Activated gamma-delta T cell treated with Interleukin-2 at 50 U/mL for 16 hours (primary cell): ENCODE measurements around the gene OR51B2.
"Not testable (repeated sequence)": the region's sequence is repeated elsewhere in the genome, so short reads cannot be mapped to it uniquely, and the experiment has no call there.

Experiments
- DNase-seq: peaks from one replicate; pipeline ENCODE4 v3.0.0-alpha.2; 2020

Gene OR51B2, protein sequence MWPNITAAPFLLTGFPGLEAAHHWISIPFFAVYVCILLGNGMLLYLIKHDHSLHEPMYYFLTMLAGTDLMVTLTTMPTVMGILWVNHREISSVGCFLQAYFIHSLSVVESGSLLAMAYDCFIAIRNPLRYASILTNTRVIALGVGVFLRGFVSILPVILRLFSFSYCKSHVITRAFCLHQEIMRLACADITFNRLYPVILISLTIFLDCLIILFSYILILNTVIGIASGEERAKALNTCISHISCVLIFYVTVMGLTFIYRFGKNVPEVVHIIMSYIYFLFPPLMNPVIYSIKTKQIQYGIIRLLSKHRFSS

DNA sequence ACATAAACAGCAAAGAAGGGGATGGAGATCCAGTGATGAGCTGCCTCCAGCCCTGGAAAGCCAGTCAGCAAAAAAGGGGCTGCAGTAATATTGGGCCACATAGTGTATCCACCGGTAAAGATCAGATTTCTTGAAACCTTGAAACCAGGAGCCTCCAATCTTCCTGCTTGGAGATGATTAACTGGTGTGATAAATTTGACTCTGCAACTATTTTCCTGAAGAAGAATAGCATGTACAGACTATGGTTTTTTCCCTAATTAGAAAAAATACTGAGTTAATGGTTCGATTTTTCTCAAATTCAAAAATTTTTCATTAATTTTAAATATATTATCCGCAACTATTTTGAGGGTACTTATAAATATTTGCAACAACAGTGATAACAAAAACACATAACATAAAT, at the start of gene OR51B2:
TSS of gene OR51B2 (minus strand) at position 101 of the 400 bp plus-strand sequence. CDS start at position 101, 0 bp downstream.
- DNase-seq: no peak

DNA sequence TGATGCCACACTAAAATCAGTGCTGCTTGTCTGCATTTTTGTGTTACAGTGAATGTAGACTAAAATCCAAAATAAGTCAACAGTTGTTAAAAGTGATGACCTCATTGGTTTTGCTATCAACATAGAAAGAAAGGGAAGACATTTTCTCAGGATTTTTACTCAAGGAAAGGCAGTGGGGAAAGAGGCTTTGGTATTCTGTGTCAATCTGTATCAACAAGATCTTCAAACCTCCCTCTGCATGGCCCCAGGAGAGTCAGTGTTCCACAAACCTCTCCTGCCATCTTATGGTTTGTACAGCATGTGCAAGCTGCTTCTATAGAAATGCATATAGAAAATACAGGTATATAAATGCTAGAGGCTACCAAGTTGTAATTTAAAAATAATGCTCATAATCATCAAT, 45.7 kb upstream of the OR51B2 start:
- no peak for DNase-seq

DNA sequence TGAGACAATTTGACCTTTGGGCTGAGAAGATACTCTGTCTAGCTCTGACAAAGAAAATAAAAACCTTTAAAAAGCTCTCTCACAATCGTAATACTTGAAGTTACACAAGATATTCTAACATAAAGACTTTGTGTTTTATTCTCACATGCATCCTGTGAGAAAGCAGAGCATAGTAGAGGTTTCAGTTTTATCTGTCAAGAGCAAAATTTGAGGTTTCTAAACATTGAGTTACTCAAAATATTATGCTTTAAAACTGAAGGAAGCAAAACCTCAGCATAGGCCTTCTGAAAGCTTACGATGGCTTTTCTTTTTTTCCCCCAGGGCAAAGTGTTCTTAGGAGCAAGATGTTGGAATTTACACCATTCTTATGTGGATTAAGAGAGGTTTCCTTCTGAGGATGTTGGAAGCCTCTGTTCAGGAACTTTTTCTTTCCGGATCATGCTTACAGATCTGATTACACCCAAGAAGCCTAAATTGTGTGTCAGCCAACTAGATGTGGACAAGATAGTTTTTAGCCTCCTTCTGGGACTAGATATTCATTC, 44.5 kb upstream of the OR51B2 start:
- DNase-seq: no peak

DNA sequence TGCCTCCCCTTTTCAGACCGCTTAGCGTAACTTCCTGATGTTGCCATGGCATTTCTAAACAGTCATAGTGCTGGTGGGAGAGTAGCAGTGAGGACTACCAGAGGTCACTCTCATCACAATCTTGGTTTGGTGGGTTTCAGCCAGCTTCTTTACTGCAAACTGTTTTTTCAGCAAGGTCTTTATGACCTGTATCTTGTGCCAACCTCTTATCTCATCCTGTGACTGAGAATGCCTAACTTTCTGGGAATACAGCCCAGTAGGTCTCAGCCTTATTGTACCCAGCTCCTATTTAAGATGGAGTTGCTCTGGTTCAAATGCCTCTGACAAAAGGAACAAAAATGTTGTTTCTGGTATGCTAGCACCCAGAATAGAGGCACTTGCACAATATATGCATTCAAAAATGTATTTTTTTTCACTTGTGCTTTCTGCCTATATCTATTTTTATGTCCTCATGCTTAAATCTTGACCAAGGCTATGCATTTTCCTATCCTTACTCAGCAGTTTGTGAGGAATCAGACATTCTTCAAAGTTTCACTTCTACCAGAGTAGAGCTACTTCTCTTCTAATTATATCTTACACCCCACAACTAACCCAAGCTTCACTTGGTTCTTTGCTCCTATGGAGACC, 43.5 kb upstream of the OR51B2 start:
- DNase-seq: no peak

DNA sequence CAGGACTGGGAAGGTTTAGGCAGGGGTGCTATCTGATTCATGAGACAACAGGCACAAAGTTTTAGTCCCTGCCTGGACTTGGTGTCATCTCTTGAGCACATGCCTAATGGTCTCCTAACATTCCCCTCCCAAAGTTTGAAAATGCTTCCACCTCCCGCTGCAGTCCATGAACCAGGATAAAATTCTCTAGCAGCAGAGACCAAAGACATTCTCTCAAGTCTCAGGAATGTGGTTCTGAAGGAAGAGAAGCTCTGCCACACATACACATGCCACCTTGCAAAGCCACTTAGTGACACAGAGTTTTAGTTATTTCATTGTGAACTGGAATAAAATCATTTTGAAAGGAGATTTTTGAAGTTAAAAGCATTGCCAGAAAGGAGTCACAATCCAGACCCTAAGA, 42.8 kb upstream of the OR51B2 start:
- no peak for DNase-seq

DNA sequence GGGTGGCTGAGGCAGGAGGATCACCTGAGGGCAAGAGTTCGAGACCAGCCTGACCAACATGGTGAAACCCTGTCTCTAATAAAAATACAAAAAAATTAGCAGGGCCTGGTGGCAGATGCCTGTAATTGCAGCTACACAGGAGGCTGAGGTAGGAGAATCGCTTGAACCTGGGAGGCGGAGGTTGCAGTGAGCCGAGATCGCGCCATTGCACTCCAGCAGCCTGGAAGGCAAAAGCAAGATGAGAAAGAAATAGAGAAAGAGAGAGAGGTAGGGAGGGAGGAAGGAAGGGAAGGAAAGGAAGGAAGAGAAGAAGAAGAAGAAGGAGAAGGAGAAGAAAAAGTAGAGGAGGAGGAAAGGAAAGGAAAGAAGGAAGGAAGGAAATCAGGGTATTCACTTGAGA, 42.3 kb upstream of the OR51B2 start:
- DNase-seq: not testable (repeated sequence)

DNA sequence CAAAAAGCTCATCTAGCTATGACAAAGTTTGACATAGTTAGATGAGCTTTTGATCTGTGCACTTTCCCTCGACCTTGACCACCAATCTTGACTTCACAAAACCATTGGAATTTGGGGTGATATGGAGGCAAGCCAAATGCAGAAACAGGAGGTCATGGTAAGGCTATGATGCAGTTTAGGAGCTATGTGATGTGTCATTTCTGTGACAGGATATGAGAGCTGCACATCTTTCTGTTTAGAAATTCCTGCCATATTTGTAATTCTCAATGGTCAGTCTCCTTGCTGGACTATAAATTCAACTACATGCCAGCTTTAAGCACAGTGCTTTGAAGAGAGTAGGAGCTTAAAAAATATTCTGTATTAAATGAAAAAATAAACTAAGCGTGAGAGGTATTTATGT, 40.1 kb upstream of the OR51B2 start:
- no peak for DNase-seq

DNA sequence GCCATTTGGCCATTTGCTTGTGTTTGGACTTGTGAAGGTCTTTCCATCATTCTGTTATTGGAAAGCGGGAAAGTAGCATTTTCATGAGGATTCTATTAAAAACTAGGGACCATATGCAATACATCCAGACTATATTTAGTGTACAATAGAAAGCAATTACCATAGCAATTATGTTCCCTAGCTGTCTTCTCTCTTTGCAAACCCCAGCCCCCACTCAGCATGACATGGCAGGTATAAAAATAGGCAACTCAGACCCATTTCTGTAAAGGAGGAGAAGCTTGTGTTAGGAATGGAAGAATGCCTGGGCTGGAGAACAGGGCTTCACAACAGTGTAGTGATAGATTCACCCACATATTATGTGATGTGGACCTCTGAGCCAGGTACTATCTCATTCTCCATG, 39.6 kb upstream of the OR51B2 start:
- no peak for DNase-seq

DNA sequence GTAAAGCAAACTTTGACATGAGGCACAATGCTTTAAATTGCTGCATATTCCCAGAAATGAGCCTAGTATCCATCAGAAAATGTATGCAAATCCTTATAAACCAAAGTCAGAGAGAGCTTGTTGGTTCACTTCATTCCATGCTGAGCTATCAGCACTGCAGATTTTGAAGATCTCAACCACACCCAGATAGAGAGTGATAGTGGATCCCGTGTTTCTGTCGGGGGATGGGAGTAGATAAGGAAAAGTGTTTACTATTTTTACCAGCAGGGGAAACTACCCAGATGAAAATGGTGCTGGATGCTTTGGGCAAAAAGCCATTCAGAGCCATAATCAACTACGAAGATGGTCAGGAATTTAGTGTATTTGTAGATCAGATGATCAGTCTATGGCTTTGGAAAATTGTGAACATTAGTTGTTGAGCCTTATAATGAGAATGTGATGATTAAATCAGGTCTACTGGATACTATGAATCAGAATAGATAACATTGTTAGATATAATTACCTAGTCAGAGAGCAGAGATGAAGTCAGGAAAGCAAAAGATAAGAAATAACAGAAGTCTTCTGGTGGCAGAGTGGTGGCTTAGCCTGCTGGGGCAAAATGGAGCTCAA, 38.0 kb upstream of the OR51B2 start:
- DNase-seq: no peak

DNA sequence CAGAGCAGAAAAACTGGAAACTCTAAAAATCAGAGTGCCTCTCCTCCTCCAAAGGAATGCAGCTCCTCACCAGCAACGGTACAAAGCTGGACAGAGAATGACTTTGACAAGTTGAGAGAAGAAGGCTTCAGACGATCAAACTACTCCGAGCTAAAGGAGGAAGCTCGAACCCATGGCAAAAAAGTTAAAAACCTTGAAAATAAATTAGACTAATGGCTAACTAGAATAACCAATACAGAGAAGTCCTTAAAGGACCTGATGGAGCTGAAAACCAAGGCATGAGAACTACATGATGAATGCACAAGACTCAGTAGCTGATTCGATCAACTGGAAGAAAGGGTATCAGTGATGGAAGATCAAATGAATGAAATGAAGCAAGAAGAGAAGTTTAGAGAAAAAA, 31.9 kb upstream of the OR51B2 start:
- DNase-seq: not testable (repeated sequence)

DNA sequence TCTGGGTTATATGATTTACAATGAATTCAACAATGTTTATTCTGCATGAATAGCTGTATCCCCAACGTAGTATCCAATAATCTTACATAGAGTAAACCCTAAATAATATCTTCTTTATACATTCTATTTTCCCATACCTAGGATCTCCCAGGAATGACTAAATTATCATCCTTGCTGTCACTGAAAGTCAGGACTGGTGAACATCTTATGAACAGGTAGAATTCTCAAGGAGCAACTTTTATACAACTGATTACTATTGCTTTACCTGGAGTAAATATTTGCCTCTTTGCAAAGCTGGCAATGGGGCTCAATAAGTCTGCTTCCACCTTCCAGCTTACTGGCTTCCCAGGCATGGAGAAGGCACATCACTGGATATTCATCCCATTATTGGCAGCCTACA, 27.1 kb upstream of the OR51B2 start, which contains the start of gene OR51B6:
TSS of gene OR51B6 (plus strand) at position 301 of the 400 bp plus-strand sequence. CDS start at position 301, 0 bp downstream.
- DNase-seq: no peak

DNA sequence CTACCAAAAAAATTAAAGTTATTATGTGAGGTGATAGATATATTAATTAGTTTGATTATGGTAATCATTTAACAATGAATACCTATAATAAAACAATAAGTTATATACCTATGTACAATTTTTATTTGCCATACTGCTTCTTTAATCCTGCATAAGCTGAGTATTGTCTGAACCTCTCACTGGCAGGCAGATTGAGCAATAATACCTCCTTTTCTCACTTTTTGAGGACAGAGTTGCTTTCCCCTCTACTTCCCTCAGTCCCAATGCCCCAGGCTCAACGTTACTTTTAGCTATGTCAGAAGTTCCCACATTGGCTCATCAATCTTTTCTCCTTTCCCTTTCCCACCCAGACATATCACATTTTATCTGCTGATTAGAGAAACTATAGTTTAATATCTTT, 25.5 kb upstream of the OR51B2 start:
- DNase-seq: no peak

DNA sequence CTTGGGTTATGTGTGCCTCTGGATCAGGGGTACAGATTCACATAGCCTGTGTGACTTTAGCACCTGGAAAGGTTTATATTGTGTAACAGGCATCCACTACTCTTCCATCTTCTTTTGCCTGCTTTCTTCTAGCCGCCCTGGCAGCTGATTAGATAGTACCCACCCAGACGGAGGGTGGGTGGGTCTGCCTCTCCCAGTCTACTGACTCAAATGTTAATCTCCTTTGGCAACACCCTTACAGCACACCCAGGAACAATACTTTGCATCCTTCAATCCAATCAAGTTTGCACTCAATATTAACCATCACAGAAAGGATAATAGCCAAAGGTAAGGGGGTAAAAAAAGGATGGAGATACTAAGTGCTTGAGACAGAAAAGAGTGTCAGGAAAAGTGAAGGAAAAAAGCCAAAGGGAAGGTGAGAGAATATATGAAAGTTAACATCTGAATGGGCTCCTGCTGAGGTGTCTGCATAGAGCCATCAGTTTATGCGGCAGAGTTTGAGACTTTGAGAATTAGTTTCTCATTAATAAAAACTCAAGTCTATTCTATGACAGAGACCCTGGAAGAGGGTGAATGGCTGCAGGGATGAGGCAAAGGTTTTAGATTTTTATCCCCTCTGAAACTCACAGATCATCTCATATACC, 24.6 kb upstream of the OR51B2 start:
- DNase-seq: no peak

DNA sequence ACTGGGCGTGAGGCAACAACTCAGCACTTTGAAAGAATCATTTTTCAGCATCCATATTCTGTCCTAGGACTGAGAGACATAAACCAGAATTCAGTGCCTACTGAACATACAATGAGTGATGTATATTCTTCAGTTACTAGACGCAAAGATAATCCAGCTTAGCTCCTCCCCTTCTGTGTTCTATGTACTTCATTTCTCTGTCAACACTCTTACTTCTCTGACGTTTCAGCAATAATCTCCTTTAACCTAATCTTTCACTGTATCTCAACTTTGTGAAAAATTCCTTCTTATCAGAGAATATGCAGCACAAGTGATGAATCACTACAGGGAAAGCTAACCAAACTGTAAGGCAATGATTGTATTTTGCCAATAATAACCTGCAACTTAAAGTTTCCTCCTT, 21.7 kb upstream of the OR51B2 start:
- no peak for DNase-seq

DNA sequence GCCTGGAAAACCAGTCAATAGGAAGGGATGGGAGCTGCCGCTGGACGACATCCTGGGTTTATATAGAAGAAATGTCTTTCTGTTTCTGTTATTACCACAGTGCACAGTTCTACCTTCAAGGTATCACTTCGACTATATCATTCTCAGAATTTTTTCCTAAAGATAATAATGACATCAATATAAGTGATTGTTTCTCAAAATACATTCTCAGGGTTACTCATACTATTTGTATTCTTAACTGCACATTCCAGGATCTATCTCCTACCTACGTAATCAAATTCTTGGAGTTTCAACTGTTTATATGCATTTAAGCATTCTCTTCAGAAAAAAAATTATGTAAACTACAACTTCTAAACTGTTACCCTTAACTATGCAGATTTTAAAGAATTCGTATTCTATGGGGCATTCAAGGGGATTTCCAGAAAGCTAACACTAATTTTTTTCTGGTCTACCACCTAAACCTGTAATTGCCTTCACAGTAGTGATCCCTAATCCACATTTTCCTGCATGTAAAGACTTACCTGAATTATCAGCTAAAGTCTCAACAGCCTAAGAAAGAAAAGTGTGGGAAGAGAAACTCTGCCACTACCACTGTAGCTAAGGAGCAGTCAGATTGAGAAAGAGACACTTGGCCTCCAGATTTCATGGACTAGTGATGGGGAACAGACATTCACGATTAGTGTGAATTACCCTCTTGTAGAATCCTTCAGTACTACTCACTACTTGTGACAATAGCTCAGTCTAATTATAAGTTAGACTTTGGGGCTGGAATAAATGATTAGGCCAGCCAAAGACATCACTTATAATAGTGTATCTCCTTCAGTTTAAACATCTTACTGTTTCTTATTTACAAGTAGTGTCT, 19.6 kb upstream of the OR51B2 start, which contains the start of gene OR51B5:
TSS of gene OR51B5 (minus strand) at position 51 of the 862 bp plus-strand sequence. CDS start at position 51, 0 bp downstream.
- no peak for DNase-seq

DNA sequence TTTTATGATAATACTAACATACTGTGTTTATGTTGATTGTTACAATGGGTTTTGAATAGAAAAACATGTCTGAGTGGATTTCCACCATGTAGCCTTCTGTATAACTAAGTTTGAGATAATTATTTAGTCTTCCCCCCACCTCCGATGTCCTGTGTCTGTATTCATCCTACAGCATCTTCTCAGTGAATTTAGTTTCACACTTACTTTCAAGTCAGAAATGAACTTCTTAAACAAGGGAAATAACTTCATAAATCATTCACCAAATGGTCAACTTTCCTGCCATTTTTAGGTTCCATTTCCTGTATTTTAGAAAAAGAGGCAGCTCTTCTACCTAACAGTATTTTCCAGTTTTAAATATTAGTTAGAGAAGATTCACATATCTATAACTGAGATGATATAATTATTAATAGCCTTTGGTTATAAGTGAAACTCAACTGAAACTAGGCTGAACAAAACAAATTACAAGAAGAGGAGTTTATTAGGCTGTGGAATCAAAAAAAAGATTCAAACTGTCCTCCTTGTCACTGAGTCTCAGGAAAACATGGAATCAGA, 15.8 kb upstream of the OR51B2 start:
- DNase-seq: no peak

DNA sequence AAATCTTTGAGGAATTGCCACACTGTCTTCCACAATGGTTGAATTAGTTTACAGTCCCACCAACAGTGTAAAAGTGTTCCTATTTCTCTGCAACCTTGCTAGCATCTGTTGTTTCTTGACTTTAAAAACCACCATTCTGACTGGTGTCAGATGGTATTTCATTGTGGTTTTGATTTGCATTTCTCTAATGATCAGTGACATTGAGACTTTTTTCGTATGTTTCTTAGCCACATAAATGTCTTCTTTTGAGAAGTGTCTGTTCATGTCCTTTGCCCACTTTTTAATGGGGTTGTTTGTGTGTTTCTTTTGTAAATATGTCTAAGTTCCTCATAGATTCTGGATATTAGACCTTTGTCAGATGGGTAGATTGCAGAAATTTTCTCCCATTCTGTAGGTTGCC, 13.2 kb upstream of the OR51B2 start:
- DNase-seq: not testable (repeated sequence)

DNA sequence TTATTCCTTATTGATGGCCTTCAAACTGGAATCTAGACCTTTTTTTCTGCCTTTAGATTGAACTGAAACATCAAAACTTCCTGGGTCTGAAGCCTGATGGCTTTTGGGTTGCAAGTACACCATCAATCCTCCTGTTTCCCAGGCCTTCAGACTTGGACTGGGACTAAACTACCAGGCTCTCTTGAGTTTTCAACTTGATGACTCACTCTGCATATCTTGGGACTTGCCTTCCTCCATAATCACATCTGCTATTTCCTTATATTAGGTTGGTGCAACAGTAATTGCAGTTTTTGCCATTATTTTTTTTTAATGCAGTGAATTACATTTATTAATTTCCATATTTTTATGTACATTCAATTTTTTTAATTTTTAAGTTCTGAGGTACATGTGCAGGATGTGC, 12.2 kb upstream of the OR51B2 start:
- DNase-seq: no peak

DNA sequence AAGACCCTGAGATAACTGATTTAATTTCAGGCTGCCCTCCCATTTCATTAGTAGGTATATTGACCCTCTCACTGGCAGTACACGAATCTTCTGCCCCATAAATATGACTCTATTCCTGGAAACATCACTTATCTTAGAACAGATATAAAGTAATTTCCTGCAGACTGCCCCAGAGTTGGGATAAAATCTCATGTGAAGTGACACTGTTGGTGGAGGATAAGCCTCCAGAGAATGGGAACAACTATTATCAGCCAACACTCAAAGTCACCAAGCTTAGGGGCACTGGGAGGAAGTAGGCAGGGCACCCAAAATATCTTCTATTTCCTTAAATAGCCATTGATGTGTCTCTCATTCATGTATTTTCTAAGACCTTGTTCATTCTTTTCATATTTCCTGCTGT, 11.1 kb upstream of the OR51B2 start:
- no peak for DNase-seq

DNA sequence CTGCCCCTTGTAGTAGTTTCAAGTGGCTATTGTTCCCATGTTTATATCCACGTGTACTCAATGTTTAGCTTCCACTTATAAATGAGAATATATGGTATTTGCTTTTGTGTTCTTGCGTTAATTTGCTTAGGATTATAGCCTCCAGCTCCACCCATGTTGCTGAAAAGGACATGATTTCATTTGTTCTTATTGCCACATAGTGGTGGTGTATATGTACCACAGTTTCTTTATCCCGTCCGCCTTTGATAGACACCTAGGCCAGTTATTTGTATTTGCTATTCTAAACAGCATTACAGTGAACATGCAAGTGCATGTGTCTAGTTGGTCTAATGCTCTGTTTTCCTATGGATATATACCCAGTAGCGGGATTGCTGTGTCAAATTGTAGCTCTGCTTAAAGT, 6.8 kb downstream of the OR51B2 start:
- no peak for DNase-seq

DNA sequence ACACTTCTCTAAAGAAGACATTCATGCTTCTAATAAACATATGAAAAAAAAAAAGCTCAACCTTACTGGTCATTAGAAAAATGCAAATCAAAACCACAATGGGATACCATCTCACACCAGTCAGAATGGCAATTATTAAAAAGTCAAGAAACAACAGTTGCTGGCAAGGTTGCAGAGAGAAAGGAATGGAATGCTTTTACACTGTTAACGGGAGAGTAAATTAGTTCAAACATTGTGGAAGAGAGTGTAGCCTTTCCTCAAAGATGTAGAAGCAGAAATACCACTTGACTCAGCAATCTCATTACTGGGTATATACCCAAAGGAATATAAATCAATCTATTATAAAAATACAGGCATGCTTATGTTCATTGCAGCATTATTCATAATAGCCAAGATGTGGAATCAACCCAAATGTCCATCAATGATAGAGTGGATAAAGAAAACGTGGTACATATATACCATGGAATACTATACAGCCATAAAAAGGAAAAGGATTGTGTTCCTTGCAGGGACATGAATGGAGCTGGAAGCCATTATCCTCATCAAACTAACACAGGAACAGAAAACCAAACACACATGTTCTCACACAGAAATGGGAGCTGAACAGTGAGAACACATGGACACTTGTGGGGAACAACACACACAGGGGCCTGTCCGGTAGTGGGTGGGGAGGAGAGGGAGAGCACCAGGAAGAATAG, 10.6 kb downstream of the OR51B2 start:
- not testable (repeated sequence) for DNase-seq
